GM19324 (cell line): Measurements from ENCODE around the gene PVR.
"Not testable (repeated sequence)": the region's sequence is repeated elsewhere in the genome, so short reads cannot be mapped to it uniquely, and the experiment has no call there.

Experiments
- ATAC-seq: cut with Tn5 transposase; IDR thresholded peaks from one replicate; pipeline ENCODE4 v1.9.1; 2021; ENCODE audit warnings: mild to moderate bottlenecking, moderate library complexity; ENCODE audit not compliant: unreplicated experiment, low FRiP score

Gene PVR

GRCh38 chr19:44668985-44669764 is 25.5 kb downstream of the PVR start:
- no peak for ATAC-seq

DNA sequence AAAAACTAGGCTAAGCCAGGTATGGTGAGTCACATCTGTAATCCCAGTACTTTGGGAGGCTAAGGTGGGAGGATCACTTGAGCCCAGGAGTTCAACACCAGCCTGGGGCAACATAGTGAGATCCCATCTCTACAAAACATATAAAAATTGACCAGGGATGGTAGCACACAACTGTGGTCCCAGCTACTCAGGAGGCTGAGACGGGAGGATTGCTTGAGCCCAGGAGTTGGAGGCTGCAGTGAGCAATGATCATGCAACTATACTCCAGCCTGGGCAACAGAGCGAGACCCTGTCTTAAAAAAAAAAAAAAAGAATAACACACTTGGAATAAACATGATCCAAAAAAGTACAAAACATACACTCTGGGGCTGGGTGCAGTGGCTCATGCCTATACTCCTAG is 26.3 kb downstream of the PVR start:
- ATAC-seq, result not testable (repeated sequence)

- ATAC-seq, result no peak
Measured at GRCh38 chr19:44671400-44671799, 27.7 kb downstream of the PVR start, which contains the start of gene CEACAM19. Gene CEACAM19, plus strand, starts transcription at chr19:44671482. Its CDS starts 450 bp downstream, at chr19:44671932.

DNA sequence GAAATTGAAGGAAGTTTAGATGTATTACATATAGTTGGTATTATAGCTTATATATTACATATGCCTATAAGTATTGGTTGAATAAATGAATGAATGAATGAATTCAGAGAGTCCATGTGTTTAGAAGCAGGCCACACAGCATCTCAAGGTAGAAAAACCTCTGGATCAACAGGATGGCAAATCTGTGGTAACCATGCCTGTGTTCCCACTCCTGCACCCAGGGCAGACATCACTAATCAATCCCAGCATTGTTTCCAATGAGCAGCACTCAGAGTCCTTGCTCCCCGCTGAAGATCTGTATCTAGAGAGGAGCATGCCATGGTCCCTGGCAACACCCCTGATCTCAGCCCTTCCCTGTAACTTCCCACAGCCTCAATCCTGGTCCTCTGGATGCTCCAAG is 28.5 kb downstream of the PVR start:
- ATAC-seq, result no peak

GRCh38 chr19:44673510-44673909 is 29.8 kb downstream of the PVR start:
- ATAC-seq, result no peak

GRCh38 chr19:44675521-44675920 is 31.8 kb downstream of the PVR start:
- ATAC-seq, result no peak

GRCh38 chr19:44677019-44677811 is 33.5 kb downstream of the PVR start:
- no peak for ATAC-seq

GRCh38 chr19:44680536-44680935 is 36.8 kb downstream of the PVR start:
- ATAC-seq, result no peak

DNA sequence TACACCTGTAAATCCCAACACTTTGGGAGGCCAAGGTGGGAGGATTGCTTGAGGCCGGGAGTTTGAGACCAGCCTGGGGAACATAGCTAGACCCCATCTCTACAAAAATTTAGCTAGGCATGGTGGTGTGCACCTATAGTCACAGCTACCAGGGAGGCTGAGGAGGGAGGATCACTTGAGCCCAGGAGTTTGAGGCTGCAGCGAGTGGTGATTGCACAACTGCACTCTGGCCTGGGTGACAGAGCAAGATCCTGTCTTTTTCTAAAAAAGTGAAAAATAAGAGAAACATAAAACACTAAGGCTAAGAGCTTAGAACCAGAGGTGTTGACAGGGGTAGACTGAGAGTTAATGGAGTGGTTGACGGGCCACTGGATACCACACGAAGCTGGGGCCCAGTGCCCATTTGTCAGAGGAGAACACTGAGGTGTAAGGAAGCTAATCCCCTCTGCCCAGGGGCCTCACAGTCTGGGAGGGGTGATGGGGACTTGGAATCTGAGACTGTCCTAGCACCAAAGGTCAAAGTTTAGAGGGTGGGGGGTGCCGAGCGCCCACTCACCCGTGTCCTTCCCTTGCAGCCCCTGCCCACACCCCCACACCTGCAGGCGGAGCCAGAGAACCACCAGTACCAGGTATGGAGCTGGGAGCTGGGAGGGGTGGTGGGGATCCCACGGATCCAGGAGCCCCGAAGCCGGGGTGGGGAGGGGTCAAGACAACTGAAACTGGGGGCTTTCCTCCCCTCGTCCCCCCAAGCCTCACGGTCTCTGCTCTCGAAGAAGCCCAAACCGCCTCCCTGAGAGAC is 38.5 kb downstream of the PVR start:
- no peak for ATAC-seq

DNA sequence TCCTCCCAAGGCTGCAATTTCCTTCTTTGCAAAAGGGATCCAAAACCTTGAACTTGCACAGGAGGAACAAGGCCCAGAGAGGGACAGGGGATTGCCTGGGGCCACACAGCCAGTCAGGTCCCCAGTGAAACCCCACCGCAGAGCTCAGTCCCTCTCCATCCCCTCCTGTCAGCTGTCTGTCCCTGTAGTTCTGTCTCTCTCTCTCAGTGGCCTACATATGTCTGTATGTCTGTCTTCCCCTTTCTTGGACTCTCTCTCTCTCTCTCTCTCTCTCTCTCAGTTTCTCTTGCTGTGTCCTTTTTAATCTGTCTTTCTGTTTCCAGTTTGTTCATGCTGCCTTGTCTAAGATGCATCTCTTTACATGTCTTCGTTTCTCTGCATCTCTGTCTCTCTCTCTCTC is 39.1 kb downstream of the PVR start:
- ATAC-seq, result no peak

GRCh38 chr19:44683434-44684210 is 39.9 kb downstream of the PVR start:
- no peak for ATAC-seq

- ATAC-seq, result not testable (repeated sequence)
Measured at GRCh38 chr19:44684396-44684795, 40.7 kb downstream of the PVR start.

DNA sequence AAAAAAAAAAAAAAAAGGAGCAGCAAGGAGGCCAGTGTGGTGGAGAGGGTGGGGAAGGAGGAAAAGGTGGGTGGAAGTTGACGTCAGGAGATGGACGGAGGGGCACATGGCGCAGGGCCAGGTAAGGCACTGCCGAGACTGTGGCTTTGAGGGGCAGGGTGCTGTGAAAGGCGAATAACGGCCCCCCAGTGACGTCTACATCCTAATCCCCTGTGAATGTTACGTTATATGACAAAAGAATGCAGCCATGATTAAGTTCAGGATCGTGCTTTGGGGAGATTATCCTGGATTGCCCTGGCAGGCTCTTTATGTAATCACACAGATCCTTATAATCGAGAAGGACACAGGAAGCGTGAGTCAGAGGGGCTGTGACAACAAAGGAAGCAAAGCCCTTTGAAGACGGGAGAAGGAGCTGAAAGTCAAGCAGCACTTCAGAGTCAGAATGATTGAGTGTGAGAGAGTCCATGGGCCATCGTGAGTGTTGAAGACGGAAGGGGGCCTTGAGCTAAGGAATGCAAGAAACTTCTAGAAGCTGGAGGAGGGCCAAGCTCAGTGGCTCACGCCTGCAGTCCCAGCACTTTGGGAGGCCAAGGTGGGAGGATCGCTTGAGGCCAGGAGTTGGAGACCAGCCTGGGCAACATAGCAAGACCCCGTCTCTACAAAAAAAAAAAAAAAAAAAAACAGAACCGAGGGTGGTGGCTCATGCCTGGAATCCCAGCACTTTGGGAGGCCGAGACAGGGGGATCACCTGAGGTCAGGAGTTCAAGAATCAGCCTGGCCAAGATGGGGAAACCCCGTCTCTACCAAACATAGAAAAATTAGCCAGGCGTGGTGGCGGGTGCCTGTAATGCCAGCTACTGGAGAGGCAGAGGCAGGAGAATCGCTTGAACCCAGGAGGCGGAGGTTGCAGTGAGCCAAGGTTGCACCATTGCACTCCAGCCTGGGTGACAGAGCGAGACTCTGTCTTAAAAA is 41.5 kb downstream of the PVR start:
- ATAC-seq, result no peak

DNA sequence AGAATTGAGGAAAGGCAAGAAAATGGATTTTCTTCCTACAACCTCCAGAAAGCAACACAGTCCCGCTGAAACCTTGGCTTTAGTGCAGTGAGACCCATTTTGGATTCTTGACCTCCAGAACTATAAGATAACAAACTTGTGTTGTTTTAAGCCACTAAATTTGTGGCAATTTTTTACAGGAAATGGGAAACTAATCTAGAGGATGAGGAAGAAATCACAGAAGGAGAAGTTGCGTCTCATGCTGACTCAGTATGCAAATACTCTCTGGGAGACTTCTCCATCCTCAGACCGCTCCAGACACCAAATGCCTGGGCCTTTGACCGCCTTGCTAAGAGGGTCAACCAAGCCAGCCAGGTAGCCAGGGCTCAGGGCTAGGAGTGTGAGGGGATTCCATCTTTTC is 42.2 kb downstream of the PVR start:
- no peak for ATAC-seq

DNA sequence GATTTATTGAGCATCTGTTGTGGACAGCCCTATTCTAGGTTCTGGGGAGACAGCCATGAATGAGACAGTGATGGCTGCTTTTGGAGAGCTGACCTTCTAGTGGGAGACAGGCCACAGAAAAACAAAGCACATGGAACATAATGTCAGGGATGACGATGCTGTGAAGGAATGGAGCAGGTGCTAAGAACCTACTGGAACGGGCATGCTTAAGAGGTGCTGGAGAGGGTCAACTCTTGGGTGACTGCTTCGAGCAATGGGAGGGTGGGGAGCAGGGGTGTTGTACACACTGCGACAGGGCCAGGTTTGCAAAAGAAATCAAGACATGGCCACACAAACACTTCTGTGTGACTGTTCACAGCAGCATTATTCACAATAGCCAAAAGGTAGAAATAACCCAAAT is 43.2 kb downstream of the PVR start:
- no peak for ATAC-seq

DNA sequence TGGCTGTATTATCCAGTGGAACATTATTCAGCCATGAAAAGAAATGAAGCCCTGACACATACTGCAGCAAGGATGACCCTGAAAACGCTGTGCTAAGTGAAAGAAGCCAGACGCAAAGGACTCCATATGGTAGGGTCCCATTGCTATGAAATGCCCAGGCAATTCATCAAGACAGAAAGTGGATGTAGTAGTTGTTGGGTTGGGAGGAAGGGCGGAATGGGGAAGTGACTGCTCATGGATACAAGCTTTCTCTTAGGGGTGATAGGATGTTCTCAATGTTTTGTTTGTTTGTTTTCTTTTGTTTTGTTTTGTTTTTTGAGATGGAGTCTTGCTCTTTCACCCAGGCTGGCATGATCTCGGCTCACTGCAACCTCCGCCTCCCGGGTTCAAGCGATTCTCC is 44.2 kb downstream of the PVR start:
- ATAC-seq, result no peak

DNA sequence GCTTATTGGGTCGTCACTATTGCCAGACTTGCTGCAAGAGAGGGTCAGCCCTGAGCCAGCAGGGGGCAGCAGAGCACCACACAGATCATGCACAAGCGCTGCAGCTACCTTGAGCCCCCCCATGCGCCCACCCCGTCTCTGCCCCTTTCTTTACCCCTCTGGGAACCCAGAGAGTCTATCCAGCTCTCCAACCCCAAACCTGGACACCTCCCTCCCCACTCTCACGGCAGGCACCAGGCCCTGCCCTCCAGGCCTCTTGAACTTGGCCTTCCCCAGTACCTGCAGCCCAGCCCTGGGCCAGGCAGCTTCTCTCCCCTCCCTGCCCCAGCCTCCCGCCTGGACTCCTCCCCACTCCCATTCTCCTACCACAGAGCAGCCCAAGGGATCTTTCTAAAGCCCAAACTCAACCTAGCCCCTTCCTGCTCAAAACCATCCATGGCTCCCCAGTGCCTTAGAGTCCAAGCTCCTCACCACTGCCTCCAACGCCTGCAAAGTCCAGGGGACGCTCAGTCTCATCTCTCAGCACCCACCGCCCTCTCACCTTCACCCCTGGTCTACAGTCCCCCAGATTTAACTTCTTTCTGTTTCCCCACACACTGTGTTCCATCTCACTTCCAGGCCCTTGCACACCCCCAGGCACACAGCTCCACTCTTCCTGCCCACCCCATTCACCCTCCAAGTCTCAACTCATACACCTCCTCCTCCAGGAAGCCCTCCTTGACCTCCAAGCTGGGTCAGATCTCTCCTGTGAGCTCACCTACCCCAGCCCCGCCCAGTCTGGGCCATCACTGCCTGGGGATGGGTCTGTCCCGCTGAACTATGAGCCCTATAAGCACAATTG is 45.8 kb downstream of the PVR start:
- ATAC-seq, result no peak

GRCh38 chr19:44690131-44690440 is 46.4 kb downstream of the PVR start:
- no peak for ATAC-seq

DNA sequence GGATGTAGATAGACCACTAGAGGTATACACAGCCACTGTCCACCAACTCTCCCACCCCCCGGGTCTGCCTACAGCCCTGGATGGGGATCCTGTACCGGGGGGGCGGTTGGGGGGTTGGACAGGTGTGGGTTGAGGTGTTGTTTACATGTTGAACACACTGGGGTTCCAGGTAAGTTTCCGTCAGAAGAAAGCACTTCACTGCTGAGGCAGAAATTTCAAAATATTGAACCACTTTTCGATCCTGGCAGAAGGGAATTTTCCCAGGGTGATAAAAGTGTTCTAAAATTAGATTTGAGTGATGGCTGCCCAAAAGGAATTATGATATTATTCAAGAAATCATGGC is 48.6 kb downstream of the PVR start:
- no peak for ATAC-seq
